Esophagus muscularis mucosa (tissue), 4 donors: ENCODE results near the gene CAND1.

ENCODE experiments used
- CTCF ChIP-seq, 3 experiments: fragments of 200-600 bp in 2 of 3; fragments of 450-650 bp in 1 of 3; sonication (generic) in 2 of 3; IDR thresholded peaks; one replicate each; pipeline ENCODE4 v1.5.1; 2017 to 2019; ENCODE audit warnings: antibody characterized with exemption in 3 of 3, mild to moderate bottlenecking in 2 of 3, moderate library complexity in 1 of 3
- EP300 ChIP-seq: sonication (generic); formaldehyde crosslinking; IDR thresholded peaks from one replicate; pipeline ENCODE4 v1.6.1; 2017; ENCODE audit warnings: antibody characterized with exemption
- POLR2A ChIP-seq: fragments of 450-650 bp; IDR thresholded peaks from one replicate; pipeline ENCODE4 v1.6.1; 2017; ENCODE audit warnings: antibody characterized with exemption, moderate library complexity, mild to moderate bottlenecking, low read depth
- POLR2AphosphoS5 ChIP-seq, 2 donors: sonication (generic); formaldehyde crosslinking; IDR thresholded peaks; one replicate each; pipeline ENCODE4 v1.6.1; 2017; ENCODE audit warnings: antibody characterized with exemption in 2 of 2

- TF ChIP-seq CTCF (IDR thresholded peaks at IDR 0.05) (no peak), POLR2A (no peak), POLR2AphosphoS5 (IDR thresholded peaks at IDR 0.05) (no peak), EP300 (no peak)
Observed at GRCh38 chr12:67290378-67290777, 21.2 kb downstream of the CAND1 start.
